ENCODE results near the gene ZNF407.

The ZNF407 gene

DNA sequence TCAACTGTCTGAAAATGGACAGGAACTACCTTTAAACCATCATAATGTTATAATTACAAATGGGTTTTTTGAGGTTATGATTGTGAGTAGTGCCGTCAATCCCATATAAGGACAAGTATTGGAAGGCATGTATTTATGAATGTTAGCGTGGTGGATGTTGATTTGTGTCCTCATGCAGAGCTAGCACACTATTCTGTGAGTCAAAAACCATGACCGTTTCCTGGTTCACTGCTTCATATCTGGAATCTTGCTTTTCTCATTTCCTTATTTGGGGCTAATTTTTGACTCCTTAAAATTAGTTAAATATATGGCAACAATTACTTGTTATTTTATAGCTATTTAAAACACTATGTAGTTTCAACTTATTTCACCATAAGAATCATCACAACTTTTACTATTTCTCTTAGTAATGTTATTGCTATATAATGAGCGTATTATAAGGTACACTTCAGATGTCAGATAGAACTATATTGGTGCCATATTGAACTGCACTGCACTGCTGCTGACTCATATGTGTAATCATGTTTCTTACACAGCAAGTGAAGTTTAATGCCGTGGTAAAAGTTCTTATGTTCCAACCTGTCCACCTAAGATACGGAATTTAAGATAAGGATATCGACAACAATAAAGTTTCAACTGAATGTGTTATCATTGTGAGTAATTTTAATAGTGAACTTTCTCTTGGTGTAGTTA, 418.5 kb downstream of the ZNF407 start:
- no peak for DNase-seq (ENCODE audit: low spot score)

DNA sequence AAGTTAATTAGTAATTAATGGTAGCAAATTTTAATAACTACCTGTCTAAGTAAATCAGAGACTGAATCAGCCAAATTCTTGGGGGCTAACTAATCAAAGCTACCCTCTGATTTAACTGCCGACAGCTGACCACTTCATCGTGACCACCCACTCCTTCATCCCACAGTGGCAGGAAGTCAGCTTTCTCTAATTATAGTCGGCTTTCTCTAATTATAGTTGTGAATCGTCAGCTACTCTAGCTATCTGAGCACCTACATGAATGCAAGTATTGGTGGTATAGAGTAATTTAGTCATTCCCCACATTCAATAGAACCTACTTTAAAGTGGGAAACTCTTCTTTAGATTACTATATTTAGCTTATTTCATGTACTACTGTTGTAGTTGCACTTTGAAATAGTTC, 425.8 kb downstream of the ZNF407 start:
- DNase-seq (ENCODE audit: low spot score): no peak

DNA sequence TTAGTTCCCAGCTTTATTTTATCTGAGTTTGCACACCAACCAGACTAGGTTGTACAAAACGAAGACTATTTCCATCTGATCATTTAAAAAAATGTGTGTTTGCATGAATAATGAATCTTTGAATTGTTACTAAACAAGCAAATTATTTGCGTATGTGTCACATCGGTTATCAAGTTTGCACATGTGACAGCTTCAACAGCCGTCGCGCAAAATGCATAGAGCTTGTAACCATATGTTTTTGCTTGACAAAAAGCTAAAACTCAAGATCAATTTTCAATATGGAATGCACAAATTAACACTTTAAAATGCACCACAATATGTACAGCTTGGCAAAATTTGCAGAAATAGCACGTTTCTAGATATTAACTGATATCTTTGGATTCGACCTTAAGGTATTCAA, 427.2 kb downstream of the ZNF407 start:
- DNase-seq (ENCODE audit: low spot score): no peak

DNA sequence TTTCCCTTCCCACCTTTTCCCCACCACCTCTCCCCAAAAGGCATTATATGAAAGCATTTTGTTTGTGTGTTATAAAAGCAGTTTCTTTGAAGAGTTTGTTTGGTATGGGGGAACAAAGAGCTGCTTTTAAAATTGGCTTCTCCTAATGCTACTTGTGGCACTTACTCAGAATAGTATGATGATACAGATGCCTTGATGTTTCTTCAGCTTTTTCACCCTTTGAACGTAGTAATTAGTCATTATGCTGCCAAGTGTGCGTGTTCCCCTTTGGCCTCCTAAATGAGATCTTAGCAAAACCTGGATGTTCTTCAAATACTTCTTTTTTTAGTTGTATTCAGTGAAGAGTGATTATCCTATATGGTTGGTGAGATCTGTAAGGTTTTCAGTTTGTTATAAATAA, 427.9 kb downstream of the ZNF407 start:
- DNase-seq (ENCODE audit: low spot score): no peak

DNA sequence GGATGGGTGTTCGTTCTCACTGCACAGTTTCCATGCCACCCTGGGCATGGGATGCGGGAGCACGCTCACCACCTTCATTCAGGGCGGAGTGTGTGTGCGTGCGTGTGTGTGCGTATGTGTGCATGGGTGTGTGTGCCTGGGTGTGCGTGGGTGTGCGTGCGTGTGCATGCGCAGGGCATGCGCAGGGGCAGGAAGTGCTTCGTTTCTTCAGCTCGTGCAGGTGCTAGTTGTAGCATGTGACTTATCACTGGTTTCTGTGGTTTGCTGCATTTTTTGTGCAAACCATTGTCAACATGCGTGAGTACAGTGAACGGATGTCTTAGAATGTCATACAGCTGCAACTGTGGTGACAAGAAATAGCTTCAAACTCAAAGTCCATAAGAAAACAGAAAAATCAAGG, 431.8 kb downstream of the ZNF407 start:
- DNase-seq (ENCODE audit: low spot score): no peak

DNA sequence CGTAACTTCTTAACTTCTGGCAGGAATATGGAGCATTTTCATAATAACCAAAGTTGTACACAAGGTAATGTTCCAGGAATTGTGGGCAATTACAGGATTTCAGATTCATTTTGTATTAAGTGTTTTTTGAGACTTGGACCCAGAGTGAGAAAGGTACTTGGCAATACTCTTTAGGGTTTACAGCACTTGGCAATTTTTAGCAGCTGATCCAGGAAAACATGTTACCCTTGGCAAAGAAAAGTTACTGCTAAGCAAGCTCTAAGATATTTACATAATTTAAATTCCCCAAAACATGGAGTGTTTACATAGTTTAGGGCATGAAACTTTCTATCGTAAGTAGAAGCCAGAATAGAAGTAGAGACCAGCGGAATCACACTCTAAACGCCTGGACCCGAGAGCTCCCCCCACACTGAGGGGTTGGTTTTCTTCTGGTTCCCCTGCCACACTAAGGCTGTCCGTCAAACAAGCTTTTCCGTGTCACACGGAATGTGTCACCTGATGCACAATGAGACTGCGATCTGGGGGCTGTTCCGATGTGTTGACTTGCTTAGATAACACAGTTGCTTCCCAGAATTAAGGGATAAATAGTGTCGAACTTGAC, 434.1 kb downstream of the ZNF407 start:
- DNase-seq (ENCODE audit: low spot score): no peak

DNA sequence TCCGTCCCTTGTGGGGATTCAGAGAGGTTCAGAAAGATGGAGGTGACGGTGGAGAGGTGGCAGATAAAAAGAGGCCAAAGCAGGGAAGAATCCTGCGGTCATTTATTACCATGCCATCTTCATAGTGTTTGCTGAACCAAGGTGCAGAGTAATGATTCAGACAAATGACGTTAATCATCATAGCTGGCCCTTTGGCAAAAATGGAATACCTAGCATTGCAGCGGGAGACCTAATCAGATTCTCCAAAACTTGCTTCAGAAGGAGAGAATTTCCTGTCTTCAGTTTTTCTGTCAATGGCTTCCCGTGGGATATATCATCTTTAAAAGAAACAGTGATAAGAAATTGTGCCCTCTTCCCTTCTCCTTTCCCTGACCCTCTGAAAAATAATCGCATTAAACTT, 435.8 kb downstream of the ZNF407 start:
- no peak for DNase-seq (ENCODE audit: low spot score)

DNA sequence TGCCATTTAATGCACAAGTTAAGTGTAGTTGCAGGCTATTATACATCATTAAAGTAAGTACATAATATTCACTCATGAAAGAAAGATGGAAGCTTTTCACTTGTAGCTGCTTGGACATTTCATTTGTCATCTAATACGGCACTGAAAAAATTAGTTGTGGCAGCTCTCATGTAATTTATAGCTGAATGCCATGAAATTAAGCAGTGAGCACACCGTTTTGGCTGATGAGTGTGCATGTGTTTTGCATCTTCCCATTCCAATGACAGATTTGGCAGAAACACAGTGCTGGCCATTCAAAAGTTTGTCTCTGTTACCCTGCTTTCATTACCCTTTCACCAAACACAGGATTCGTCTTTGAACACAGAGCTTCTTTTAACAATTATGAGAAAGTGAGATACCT, 437.3 kb downstream of the ZNF407 start:
- no peak for DNase-seq (ENCODE audit: low spot score)

DNA sequence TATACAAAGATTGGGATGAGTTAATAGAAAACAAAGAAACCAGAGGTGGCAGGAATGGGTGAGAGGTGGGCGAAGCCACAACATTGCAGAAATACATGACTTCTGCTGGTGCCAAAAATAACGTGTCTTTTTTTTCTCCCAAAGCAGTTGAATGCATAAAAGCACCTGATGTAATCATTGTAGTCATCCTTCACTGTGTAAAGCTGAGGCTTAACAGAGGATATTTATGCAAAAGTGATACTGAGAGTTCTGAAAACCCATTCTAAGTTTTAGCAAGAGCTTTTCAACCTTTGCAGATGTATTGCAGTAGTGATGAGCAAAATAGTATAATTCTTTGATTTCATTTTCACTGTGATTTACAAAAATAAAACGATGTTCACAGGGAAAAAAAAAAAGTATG, 438.3 kb downstream of the ZNF407 start:
- DNase-seq (ENCODE audit: low spot score): no peak

DNA sequence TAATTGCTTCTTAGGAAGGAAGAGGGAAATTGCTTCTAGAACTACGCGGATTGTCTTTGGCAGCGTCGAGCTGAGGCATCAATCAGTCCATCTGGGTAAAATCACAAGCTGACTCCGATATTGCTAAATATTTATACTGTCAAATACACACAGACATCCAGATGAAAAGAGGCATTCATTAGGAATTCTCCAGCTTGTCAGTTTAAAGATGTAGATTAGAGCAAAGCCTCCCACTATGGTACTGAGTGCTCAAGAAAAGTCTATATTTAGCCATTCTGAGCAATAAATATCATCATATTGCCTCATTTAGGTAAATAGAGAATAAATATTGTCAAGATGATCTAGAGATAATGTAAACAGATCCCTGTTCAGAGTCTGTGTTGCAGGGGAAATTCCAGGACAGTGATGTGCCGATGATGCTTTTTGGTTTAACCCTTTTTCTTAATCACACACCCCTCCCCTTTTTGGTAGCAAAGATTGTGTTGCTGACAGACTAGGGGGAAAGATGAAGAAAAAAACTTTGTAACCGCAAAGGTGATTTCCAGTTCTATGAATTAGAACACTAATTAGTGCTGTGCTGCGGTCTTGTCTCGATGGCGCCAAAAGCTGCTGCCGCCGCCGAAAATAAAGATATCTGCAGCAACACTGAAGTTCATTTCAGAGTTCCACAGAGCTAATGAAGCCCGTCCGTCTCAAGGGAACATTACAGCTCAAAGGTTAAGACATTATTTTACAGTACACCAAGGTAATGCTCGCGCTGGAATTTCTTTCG, 439.4 kb downstream of the ZNF407 start:
- DNase-seq (ENCODE audit: low spot score): peak; percentile 6

DNA sequence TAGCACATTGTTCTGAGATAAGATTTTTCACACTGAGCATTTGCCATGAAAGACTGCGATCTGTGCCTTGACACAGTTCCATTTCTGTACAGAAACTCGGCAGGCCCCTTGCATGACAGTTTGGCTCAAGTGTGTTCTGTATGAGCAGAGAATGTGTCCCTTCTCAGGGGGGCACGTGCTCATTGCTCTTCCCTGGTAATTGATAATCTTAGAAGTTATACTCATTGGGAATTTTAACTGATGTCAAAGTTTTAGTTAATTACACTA, 440.0 kb downstream of the ZNF407 start:
- DNase-seq (ENCODE audit: low spot score): no peak

DNA sequence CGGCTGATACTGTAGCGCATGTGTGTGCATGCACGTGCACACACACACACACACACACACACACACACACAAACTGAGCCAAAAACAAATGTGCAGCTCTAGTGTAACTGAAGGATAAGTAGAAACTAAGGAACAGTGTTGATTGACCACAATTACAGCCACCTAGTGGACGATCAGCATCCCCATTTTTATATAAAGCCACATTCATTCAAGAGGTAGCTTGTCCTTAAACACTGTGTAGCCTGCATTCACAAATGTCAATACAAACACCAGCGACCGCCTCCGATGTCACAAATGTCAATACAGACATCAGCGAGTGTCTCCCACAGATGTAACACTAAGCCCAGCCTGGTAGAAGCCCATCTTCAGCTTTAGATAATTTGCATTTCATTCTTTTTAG, 443.9 kb downstream of the ZNF407 start:
- DNase-seq (ENCODE audit: low spot score): peak; percentile 26

DNA sequence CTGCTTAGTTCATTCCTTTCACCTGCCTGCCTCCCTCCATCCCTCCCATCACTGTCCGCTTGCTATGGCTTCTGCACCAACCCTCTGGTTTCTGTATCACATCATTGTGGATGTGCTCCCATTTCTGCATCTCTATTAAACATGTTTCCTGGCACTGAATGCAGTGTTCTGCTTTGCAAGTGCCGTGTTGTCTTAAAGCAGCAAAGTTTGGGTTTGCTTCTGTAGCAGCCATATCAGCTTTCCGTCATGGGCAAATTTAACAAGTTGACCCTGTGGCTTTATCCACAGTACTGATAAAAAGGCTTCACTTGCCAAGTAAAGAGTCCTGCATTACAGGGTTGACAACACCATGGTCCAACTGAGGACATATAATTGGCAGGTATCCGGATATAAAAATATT, 445.8 kb downstream of the ZNF407 start:
- DNase-seq (ENCODE audit: low spot score): no peak

DNA sequence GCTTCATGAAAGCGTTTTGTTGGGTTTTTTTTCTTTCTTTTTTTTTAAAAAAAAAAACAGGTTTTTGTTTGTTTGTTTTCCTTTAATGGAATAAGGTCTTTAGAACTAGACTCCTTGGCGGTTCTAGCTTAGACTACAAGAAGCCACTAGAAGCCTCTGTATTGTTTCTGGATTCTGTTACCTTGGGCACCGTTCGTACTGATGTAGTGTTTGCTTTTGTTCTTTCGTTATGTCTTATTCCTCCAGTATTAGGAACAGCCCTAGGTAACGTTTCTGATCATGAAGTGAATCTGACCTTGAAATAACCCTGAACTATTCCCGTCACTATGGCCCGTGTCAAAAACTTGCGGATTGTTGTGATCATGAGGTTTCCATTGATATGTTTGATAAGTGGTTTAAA, 446.6 kb downstream of the ZNF407 start:
- DNase-seq (ENCODE audit: low spot score): no peak

DNA sequence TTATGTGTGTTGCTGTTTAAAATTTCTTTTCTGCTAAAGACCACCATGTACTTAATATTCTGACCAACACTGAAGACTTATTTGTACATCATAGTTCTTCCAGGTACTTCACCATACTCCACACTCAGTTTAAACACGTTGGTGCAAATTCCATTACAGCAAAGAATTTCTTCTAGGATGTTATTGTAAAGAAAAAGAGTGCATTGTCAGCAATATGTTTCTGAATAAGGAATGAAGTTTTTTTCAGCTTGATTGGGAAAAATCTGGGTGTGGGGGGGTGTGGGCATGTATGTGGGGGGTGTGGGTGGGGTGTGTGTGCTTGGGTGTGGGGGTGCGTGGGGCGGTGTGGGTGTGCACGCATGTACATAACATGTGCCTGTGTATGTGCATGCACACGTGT, 447.1 kb downstream of the ZNF407 start:
- DNase-seq (ENCODE audit: low spot score): no peak

DNA sequence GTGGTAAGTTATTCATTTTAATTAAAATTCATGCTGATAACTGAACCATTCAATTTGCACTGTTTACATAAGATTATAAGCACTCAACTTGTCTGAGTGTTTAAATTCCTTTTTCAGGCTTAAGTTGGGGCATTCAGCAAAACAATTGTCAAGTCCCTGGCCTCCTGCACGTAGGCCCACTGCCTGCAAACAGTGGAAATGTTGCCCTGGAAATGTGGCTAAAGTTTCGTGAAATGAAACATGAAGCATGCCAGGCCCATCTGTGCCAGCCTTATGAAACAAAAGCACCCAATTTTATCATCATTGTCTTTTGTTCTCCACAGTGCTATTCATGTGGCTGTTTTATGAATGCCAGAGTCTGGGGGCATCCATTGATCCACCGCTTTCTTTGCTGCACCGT, 447.6 kb downstream of the ZNF407 start:
- DNase-seq (ENCODE audit: low spot score): no peak

DNA sequence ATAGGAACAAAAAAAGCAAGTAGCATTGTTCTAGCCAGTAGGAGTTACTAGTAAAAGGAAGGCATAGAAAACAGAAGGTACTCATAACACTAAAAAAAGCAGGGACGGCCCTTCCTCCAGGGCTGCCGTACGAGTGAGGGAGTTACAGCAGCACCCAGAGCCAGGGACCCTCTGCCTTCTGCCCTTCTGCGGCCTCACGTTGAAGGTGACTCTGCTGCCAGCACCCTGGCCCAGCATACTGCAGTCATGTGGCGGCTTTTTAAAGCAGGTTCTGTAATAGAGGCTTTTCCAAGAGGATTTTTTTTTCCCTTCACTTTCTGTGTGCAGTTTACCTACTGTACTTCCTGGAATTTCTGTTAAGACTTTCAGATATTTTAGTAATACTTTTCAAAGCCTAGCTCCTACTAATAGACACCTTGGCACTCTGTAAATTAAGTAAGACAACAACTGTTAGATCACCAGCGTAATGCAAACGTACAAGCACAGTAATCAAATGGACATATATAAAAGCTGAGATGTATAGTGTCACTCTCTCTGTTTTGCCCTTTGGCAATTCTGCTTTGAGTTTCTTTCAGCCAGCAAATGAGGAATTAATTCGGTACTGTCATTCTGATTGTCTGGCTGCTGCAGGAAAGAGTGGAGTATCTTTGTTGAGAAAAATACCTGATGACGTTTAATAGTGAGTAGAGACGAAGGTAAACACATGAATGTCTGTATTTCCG, 449.7 kb downstream of the ZNF407 start:
- DNase-seq (ENCODE audit: low spot score): no peak

DNA sequence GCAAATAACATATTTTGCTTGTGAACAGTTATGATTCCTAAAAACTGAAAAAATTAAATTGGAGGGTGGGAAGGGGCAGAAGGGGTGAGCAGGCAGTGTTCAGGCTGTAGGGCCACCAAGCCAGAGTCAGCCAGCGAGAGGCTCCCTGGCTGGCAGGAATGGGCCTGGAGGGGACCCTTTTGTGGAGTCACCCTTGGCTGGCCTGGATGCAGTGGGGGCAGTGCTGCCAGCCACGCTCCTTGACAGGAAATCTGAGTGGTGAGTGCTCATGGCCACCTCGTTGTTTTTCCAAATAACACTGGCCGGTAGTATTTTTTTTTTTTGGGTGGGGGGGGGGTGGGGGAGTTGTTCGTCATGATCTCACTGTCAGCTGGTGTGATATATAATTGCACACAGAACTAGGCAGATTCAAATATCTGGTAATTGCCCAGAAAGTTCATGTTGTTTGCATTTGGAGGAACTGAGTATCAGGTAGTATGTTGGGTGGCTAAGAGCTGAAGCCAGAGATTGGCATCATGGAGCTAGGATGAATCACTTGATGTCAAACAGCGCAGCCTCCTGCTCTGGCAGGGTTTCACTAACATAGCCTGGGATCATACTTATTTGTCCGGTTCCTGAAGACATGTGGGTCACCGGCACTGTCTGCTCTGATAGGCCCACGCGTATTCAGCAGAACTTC, 451.2 kb downstream of the ZNF407 start:
- DNase-seq (ENCODE audit: low spot score): no peak

DNA sequence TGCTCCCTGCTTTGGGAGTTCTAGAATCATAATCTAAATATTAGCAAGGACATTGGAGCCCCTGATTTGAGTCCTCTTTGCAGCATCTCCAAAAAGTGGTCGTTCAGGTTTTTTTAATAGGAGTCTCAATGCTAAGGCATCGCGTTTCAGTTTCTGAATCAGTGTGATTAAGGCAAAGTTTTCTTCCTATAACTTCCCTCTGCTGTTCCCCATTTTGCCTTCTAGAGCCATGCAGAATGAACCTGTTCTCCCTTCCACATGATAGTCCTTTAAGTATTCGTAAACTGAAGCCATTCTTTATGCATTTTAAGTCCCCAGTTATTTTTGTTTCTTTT, 451.8 kb downstream of the ZNF407 start:
- DNase-seq (ENCODE audit: low spot score): no peak

DNA sequence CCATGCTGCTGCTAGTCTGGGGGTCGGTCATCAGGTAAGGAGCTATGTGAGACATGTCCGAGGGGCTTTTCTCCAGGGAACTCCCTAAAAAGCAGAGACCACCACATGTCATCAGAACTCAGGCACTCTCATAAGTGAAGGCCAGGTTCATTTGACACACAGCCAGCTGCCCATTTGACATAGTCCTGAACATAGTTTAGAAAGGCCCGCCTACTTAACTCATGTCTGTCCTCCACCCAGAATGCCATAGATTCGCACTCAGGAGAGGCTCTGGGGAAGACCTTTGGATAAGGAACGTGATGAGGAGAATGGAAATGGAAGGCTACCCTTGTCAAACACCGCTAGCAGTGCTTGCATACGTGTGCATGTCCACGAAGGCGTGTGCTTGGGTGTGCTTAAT, 454.1 kb downstream of the ZNF407 start:
- DNase-seq (ENCODE audit: low spot score): no peak

DNA sequence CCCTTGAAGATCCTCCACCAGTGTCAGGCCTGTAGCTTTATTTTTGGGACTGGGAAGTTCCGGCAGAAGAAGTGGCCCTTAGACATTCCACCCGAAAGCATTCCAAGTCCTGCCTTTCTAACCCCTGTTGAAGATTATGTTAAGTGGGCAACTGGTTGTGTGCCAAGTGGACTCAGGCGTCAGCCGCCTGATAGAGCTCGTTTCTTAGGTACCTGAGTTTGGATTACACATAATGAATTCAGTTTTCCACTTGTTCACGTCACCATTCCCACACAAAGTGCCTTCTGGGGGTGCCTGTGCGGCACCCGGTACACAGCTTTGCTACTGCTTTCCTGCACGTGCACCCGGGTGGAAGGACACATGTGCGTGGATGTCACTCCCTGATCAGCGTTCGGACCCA, 454.8 kb downstream of the ZNF407 start:
- no peak for DNase-seq (ENCODE audit: low spot score)

DNA sequence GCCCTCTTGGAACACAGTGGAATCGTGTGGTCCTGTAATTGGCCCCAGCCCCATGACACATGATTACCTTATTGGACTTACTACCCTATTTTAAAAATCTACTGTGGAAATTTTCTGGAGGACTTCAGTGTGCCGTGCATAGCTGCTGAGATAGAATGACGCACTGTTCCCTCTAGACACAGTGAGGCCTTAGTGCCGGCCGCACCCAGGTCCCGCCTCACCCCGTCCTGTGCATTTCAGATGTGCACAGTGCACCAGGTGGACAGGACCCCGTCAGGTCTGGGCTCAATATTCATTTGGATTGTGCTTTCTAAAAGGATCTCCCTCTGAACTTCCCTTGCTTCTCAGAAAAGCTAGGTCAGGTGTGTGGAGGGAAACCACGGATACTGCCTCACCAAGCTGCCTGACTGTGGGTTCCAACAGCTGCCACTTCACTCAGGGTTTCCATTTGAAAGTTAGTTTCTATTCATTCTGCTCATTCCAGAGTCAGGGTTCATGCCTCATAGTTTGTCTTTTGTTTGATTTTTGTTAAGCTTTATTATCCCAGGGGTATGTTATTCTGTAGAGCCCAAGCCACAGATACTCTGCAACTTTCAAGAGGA, 455.5 kb downstream of the ZNF407 start:
- no peak for DNase-seq (ENCODE audit: low spot score)
